Measurements from ENCODE around the gene CT45A3.
"Not testable (repeated sequence)": the region's sequence is repeated elsewhere in the genome, so short reads cannot be mapped to it uniquely, and the experiment has no call there.

Gene CT45A3, protein sequence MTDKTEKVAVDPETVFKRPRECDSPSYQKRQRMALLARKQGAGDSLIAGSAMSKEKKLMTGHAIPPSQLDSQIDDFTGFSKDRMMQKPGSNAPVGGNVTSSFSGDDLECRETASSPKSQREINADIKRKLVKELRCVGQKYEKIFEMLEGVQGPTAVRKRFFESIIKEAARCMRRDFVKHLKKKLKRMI

DNA sequence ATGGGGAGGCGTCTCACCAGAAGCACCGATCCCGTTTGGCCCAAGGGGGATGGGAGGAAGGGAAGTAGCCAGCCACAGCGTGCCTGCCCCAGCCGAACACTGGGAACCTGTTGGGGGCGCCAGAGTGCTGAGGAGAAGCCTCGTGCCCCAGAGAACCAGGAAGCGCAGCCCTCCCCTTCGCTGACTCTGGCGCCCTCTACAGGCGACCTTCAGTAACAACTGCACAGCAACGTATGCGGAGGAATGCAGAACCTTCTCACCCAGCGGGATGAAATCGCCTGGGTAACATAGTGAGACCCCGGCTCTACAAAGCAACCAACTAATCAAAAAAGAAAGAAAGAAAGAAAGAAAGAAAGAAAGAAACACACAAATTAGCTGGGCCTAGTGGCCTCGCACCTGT is at the start of gene CT45A3:
TSS of gene CT45A3 (minus strand) at position 101 of the 400 bp plus-strand sequence. CDS start 3,747 bp downstream, outside the sequence.
- H3K27ac ChIP-seq; CTCF ChIA-PET; DNase-seq (ENCODE audit: low spot score); POLR2A ChIA-PET (ENCODE audit: low non-redundant PET): not testable (repeated sequence)

DNA sequence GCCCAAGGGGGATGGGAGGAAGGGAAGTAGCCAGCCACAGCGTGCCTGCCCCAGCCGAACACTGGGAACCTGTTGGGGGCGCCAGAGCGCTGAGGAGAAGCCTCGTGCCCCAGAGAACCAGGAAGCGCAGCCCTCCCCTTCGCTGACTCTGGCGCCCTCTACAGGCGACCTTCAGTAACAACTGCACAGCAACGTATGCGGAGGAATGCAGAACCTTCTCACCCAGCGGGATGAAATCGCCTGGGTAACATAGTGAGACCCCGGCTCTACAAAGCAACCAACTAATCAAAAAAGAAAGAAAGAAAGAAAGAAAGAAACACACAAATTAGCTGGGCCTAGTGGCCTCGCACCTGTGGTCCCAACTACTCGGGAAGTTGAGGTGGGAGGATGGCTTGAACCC is 34.7 kb upstream of the CT45A3 start, which contains the start of gene CT45A6:
TSS of gene CT45A6 (minus strand) at position 101 of the 400 bp plus-strand sequence. CDS start 3,794 bp downstream, outside the sequence.
- H3K27ac ChIP-seq; POLR2A ChIA-PET (ENCODE audit: low non-redundant PET); CTCF ChIA-PET; DNase-seq (ENCODE audit: low spot score): not testable (repeated sequence)

DNA sequence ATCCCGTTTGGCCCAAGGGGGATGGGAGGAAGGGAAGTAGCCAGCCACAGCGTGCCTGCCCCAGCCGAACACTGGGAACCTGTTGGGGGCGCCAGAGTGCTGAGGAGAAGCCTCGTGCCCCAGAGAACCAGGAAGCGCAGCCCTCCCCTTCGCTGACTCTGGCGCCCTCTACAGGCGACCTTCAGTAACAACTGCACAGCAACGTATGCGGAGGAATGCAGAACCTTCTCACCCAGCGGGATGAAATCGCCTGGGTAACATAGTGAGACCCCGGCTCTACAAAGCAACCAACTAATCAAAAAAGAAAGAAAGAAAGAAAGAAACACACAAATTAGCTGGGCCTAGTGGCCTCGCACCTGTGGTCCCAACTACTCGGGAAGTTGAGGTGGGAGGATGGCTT is 17.4 kb upstream of the CT45A3 start, which contains the start of gene CT45A5:
TSS of gene CT45A5 (minus strand) at position 101 of the 400 bp plus-strand sequence. CDS start 3,774 bp downstream, outside the sequence.
- DNase-seq (ENCODE audit: low spot score); H3K27ac ChIP-seq; CTCF ChIA-PET; POLR2A ChIA-PET (ENCODE audit: low non-redundant PET): not testable (repeated sequence)

DNA sequence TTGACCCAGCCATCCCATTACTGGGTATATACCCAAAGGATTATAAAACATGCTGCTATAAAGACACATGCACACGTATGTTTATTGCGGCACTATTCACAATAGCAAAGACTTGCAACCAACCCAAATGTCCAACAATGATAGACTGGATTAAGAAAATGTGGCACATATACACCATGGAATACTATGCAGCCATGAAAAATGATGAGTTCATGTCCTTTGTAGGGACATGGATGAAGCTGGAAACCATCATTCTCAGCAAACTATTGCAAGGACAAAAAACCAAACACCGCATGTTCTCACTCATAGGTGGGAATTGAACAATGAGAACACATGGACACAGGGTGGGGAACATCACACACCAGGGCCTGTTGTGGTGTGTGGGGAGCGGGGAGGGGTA is 23.3 kb downstream of the CT45A3 start:
- H3K27ac ChIP-seq; DNase-seq (ENCODE audit: low spot score); CTCF ChIA-PET; POLR2A ChIA-PET (ENCODE audit: low non-redundant PET): not testable (repeated sequence)

DNA sequence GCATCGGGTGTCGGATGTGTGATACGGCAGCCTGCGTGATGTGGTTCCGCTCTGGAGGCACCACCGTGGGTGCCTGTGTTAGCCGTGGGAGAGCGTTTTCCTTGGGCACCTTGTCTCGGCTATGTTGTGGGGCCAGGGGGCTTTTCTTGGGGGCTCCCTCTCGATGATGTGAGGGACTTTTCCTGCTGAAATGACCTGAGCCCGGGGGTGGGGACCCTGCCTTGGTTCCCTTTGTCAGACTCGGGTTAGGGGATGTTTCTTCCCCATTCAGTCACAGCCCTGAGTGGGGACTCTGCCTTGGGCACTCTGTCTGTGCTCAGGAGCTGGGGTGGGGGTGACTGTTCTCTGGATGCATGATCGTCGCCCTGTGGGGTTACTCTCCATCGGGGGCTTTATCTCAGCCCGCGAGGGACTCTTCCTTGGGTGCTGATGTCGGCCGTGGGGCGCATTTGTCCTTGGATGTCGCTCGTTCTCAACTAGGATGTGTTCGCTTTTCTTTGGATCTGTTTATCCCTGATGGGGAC is 26.7 kb downstream of the CT45A3 start:
- no peak overlapping the region for H3K27ac ChIP-seq
- POLR2A ChIA-PET (ENCODE audit: low non-redundant PET) = no interaction called here
- no peak for DNase-seq (ENCODE audit: low spot score)
- TF ChIP-seq, protein P1, sequence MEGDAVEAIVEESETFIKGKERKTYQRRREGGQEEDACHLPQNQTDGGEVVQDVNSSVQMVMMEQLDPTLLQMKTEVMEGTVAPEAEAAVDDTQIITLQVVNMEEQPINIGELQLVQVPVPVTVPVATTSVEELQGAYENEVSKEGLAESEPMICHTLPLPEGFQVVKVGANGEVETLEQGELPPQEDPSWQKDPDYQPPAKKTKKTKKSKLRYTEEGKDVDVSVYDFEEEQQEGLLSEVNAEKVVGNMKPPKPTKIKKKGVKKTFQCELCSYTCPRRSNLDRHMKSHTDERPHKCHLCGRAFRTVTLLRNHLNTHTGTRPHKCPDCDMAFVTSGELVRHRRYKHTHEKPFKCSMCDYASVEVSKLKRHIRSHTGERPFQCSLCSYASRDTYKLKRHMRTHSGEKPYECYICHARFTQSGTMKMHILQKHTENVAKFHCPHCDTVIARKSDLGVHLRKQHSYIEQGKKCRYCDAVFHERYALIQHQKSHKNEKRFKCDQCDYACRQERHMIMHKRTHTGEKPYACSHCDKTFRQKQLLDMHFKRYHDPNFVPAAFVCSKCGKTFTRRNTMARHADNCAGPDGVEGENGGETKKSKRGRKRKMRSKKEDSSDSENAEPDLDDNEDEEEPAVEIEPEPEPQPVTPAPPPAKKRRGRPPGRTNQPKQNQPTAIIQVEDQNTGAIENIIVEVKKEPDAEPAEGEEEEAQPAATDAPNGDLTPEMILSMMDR (conservative IDR thresholded peaks at IDR 0.05; ENCODE audit: low read depth) = no peak
- CTCF ChIA-PET = no interaction called here

DNA sequence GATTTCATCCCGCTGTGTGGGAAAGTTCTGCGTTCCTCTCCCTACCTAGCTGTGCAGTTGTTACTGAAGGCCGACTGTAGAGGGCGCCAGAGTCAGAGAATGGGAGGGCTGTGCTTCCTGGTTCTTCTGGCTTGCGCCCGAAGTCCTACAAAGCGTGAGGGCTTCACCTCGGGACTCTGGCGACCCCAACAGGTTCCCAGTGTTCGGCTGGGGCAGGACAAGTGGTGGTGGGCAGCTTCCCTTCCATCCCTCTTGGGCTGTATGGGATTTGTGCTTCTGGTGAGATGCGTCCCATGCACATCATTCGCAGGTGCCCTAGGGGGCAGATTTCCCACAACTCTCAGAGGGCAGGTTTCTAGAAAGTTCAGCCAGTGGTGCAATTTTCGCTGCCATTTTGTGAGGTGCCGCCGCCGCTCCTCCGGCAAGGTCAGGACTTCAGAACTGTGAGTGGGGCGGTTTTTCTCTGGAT is 27.3 kb downstream of the CT45A3 start:
- CTCF ChIA-PET = interaction anchor here (0.7 to 1.1 kb wide), 2 partner anchors 48 to 149 kb away, joined by 3 read pairs; no protein-coding TSS in a partner anchor
- DNase-seq (ENCODE audit: low spot score) = peak; percentile 4
- H3K27ac ChIP-seq = no peak overlapping the region
- TF ChIP-seq, protein P1 (conservative IDR thresholded peaks at IDR 0.05; ENCODE audit: low read depth) = peak; percentile 27
- POLR2A ChIA-PET (ENCODE audit: low non-redundant PET) = no interaction called here

DNA sequence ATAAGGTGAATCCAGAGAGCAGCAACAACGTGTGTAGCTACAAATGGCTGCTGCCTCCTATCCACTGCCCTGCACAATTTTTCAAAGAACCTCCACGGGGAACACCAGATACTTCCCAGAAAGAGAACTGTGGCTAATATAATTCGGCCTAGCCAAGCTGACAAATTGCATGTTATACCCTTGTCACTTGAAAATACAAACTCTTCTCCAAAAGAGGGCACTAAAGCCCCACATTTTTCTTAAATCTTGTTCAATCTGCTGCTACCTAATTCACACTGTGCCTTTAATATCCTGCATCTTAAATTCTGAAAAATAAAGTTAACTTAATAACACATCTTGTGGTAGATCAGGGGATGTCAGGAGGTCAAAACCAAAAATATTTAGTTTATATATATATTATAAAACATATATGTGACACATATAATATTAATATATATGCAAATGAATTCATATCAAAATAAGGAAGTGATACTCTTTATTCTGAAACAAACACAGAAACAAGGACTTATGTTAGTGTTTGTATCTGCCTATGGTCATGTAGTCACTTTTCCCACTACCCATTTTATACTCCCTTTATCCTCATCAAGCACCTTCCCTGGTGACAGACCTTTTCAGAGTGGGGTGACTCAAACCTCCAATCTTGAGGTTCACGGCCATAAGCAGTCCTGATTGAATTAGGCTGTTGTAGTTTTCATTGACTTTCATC is 30.5 kb downstream of the CT45A3 start:
- no peak overlapping the region for H3K27ac ChIP-seq
- no peak for DNase-seq (ENCODE audit: low spot score)
- TF ChIP-seq, protein P1 (conservative IDR thresholded peaks at IDR 0.05; ENCODE audit: low read depth) = no peak
- ChIA-PET POLR2A (ENCODE audit: low non-redundant PET) (no interaction called here), CTCF (no interaction called here)

DNA sequence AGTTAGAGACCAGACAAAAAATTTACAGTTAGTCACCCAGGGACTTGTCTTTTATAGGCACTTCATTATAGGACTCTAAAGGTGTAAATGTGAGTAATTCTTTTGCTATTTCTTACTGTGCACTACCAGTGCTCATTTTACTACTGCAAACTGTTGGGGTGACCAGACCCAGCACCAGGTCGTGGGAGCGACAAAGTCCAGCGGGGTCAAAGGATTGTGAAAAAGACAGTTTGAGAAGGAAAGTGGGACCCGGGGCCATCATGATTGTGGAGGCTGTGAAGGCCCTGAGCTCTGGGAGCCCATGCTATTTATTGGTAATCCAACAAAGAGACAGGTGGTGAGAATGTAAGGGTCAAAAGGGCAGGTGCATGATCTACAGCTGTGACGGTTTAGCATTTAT is 33.3 kb downstream of the CT45A3 start:
- H3K27ac ChIP-seq; DNase-seq (ENCODE audit: low spot score); POLR2A ChIA-PET (ENCODE audit: low non-redundant PET); CTCF ChIA-PET: not testable (repeated sequence)

DNA sequence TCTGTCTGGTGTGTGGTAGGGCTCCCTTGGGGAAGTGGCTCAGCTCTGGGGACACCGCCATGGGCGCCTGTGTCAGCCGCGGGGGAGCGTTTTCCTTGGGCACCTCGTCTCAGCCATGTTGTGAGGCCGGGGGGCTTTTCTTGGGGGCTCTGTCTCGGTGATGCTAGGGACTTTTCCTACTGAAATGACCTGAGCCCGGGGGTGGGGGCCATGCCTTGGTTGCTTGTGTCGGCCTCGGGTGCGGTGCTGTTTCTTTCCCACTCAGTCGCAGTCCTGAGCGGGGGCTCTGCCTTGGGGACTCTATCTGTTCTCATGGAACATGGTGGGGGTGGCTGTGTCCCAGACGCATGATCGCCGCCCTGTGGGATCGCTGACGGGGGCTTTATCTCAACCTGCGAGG is 54.2 kb downstream of the CT45A3 start:
- CTCF ChIA-PET = no interaction called here

DNA sequence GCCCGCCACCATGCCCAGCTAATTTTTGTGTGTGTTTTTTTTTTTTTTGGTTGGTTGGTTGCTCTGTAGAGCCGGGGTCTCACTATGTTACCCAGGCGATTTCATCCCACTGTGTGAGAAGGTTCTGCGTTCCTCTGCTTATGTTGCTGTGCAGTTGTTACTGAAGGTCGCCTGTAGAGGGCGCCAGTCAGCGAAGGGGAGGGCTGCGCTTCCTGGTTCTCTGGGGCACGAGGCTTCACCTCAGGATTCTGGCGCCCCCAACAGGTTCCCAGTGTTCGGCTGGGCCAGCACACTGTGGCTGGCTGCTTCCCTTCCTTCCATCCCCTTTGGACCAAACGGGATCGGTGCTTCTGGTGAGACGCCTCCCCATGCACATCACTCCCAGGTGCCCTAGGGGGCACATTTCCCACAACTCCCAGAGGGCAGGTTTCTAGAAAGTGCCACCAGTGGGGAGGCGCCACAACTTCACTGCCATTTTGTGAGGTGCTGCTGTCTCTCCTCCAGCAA is 54.8 kb downstream of the CT45A3 start, which contains the start of gene CT45A1:
TSS of gene CT45A1 (plus strand) at position 457 of the 507 bp plus-strand sequence. CDS start 5,302 bp downstream, outside the sequence.
- CTCF ChIA-PET; H3K27ac ChIP-seq; DNase-seq (ENCODE audit: low spot score); POLR2A ChIA-PET (ENCODE audit: low non-redundant PET): not testable (repeated sequence)

More for the DNA sequence above, 54.2 kb downstream of the CT45A3 start:
- H3K27ac ChIP-seq = no peak overlapping the region
- TF ChIP-seq, protein P1 (conservative IDR thresholded peaks at IDR 0.05; ENCODE audit: low read depth) = no peak
- POLR2A ChIA-PET (ENCODE audit: low non-redundant PET) = no interaction called here
- DNase-seq (ENCODE audit: low spot score) = no peak

Data from RWPE1 (cell line).